ENCODE results near the gene AOPEP. TPM values are rescaled to one million over a fixed set of nuclear protein-coding genes. Genes with fewer than 3 reads are reported as not detected.
"Not testable (repeated sequence)": the region's sequence is repeated elsewhere in the genome, so short reads cannot be mapped to it uniquely, and the experiment has no call there.

AOPEP gene
- polyA plus RNA-seq, 4 donors = 50.1 to 59.7 (median 54.1) TPM

GRCh38 chr9:94941211-94941875, 214.8 kb downstream of the AOPEP start:
- no peak for DNase-seq (ENCODE audit: low read depth in 4 of 4, low spot score in 2 of 4)

- DNase-seq (ENCODE audit: low read depth in 4 of 4, low spot score in 2 of 4) = no peak
Observed at GRCh38 chr9:94944626-94945025, 218.1 kb downstream of the AOPEP start.

- DNase-seq (ENCODE audit: low read depth in 4 of 4, low spot score in 2 of 4) = no peak
Observed at GRCh38 chr9:94945197-94946144, 219.0 kb downstream of the AOPEP start.

GRCh38 chr9:94946256-94946655, 219.8 kb downstream of the AOPEP start:
- no peak for DNase-seq (ENCODE audit: low read depth in 4 of 4, low spot score in 2 of 4)

- no peak for DNase-seq (ENCODE audit: low read depth in 4 of 4, low spot score in 2 of 4)
Observed at GRCh38 chr9:94948567-94949235, 222.2 kb downstream of the AOPEP start.

- no peak for DNase-seq (ENCODE audit: low read depth in 4 of 4, low spot score in 2 of 4)
Observed at GRCh38 chr9:94949370-94949769, 222.9 kb downstream of the AOPEP start.

GRCh38 chr9:94950040-94950578, 223.6 kb downstream of the AOPEP start:
- DNase-seq (ENCODE audit: low read depth in 4 of 4, low spot score in 2 of 4) = no peak

- DNase-seq (ENCODE audit: low read depth in 4 of 4, low spot score in 2 of 4) = no peak
Observed at GRCh38 chr9:94950579-94951323, 224.3 kb downstream of the AOPEP start.

- DNase-seq (ENCODE audit: low read depth in 4 of 4, low spot score in 2 of 4) = no peak
Observed at GRCh38 chr9:94951324-94952135, 225.0 kb downstream of the AOPEP start.

GRCh38 chr9:94952565-94953373, 226.3 kb downstream of the AOPEP start:
- DNase-seq (ENCODE audit: low read depth in 4 of 4, low spot score in 2 of 4) = no peak

- no peak for DNase-seq (ENCODE audit: low read depth in 4 of 4, low spot score in 2 of 4)
Observed at GRCh38 chr9:94956731-94957130, 230.2 kb downstream of the AOPEP start.

GRCh38 chr9:94960964-94961363, 234.5 kb downstream of the AOPEP start:
- DNase-seq (ENCODE audit: low read depth in 4 of 4, low spot score in 2 of 4) = no peak

GRCh38 chr9:94961870-94962269, 235.4 kb downstream of the AOPEP start:
- DNase-seq (ENCODE audit: low read depth in 4 of 4, low spot score in 2 of 4) = no peak

- DNase-seq (ENCODE audit: low read depth in 4 of 4, low spot score in 2 of 4) = not testable (repeated sequence)
Observed at GRCh38 chr9:94965631-94966030, 239.1 kb downstream of the AOPEP start.

- DNase-seq (ENCODE audit: low read depth in 4 of 4, low spot score in 2 of 4) = not testable (repeated sequence)
Observed at GRCh38 chr9:94966046-94966445, 239.5 kb downstream of the AOPEP start.

- no peak for DNase-seq (ENCODE audit: low read depth in 4 of 4, low spot score in 2 of 4)
Observed at GRCh38 chr9:94967482-94967881, 241.0 kb downstream of the AOPEP start.

GRCh38 chr9:94971378-94972131, 245.1 kb downstream of the AOPEP start:
- no peak for DNase-seq (ENCODE audit: low read depth in 4 of 4, low spot score in 2 of 4)

- no peak for DNase-seq (ENCODE audit: low read depth in 4 of 4, low spot score in 2 of 4)
Observed at GRCh38 chr9:94973451-94973941, 247.0 kb downstream of the AOPEP start.

Measured in left renal cortex interstitium (tissue), 4 donors.